K562 (cell line): ENCODE measurements around the gene SPNS1. TPM values are rescaled to one million over a fixed set of nuclear protein-coding genes. Genes with fewer than 3 reads are reported as not detected.

Source experiments
- ATAC-seq: fragments of 200-7000 bp; cut with Tn5 transposase; 3 replicates; pipeline ENCODE4 v1.9.1; 2020; ENCODE audit warnings: moderate library complexity
- BruUV-seq: library from RNA; stranded (reverse); fragments of 400-500 nt; replicated peaks from 2 replicates; lab custom pipeline; 2021; lab: Mats Ljungman, UMichigan
- CTCF ChIA-PET: fragments of 300-600 bp; formaldehyde crosslinking; extraction: SDS; loops from one replicate; lab custom pipeline; 2021; ENCODE audit warnings: low intra/inter-chr PET ratio; lab: Yijun Ruan, JAX
- POLR2A ChIA-PET: fragments of 300-600, 350-650 bp; sonication (Branson Sonifier 250); formaldehyde crosslinking; extraction: SDS; loops from one replicate; lab custom pipeline; 2021; ENCODE audit warnings: antibody characterized with exemption, inconsistent platforms; lab: Yijun Ruan, JAX
- DNase-seq, 4 experiments: peaks; one replicate each; pipeline versions ENCODE4 v3.0.0 to v3.0.0-alpha.2; 2011 to 2018; ENCODE audit warnings: low spot score in 3 of 4, mixed read lengths in 3 of 4; ENCODE audit errors: extremely low read depth in 1 of 4
- FAIRE-seq: peaks from 2 replicates; lab custom pipeline; 2011; peaks lifted over from hg19 to GRCh38; lab: Jason Lieb, UNC
- H2AFZ ChIP-seq: 2 replicates; pipeline ENCODE4 v1.6.0; 2011; ENCODE audit warnings: low read depth, low read length, control low read depth, inconsistent platforms
- H3K27ac ChIP-seq: fragments of 200-600 bp; 3 replicates; pipeline ENCODE4 v1.8.0; 2011; ENCODE audit warnings: low read depth, mild to moderate bottlenecking, control low read depth, inconsistent platforms, low read length, moderate library complexity, mixed read lengths; ENCODE audit errors: extremely low read depth
- H3K27me3 ChIP-seq, 2 experiments: fragments of 300-600 bp in 1 of 2; 2 replicates in 1 of 2; 3 replicates in 1 of 2; pipeline versions ENCODE4 v1.6.0 to v1.8.0; 2011; ENCODE audit warnings: inconsistent platforms in 2 of 2, low read length in 2 of 2, mild to moderate bottlenecking in 1 of 2, mixed read lengths in 1 of 2, moderate library complexity in 1 of 2; ENCODE audit not compliant: control insufficient read depth in 2 of 2, insufficient read depth in 2 of 2
- H3K36me3 ChIP-seq: fragments of 300-600 bp; 3 replicates; pipeline ENCODE4 v1.8.0; 2011; ENCODE audit warnings: mild to moderate bottlenecking, low read length, inconsistent platforms; ENCODE audit not compliant: control insufficient read depth, insufficient read depth
- H3K4me1 ChIP-seq, 2 experiments: fragments of 200-600 bp in 1 of 2; replicated peaks in 1 of 2; 2 replicates in 1 of 2; 3 replicates in 1 of 2; pipeline versions ENCODE4 v1.5.1 to v1.8.0; 2011; ENCODE audit warnings: inconsistent platforms in 2 of 2, low read length in 2 of 2, mild to moderate bottlenecking in 1 of 2, mixed read lengths in 1 of 2, moderate library complexity in 1 of 2; ENCODE audit not compliant: control insufficient read depth in 2 of 2, insufficient read depth in 2 of 2
- H3K4me2 ChIP-seq: 2 replicates; pipeline ENCODE4 v1.6.1; 2011; ENCODE audit warnings: low read length, control low read depth, inconsistent platforms, mixed read lengths; ENCODE audit not compliant: insufficient read depth
- H3K4me3 ChIP-seq: fragments of 200-600 bp; sonication (generic), shearing (Covaris generic); 2 replicates; pipeline ENCODE4 v1.5.1; 2016; ENCODE audit warnings: control low read depth, inconsistent platforms
- H3K79me2 ChIP-seq: fragments of 200-600 bp; 3 replicates; pipeline ENCODE4 v1.8.0; 2011; ENCODE audit warnings: low read length, inconsistent platforms; ENCODE audit not compliant: control insufficient read depth, insufficient read depth
- H3K9ac ChIP-seq, 2 experiments: 2 replicates each; pipeline versions ENCODE4 v1.6.0 to v1.6.1; 2011; ENCODE audit warnings: low read depth in 2 of 2, low read length in 2 of 2, control low read depth in 1 of 2, inconsistent platforms in 1 of 2, mild to moderate bottlenecking in 1 of 2, mixed read lengths in 1 of 2; ENCODE audit not compliant: insufficient read depth in 1 of 2
- H3K9me1 ChIP-seq: one replicate; pipeline ENCODE4 v1.6.0; 2011; ENCODE audit warnings: inconsistent platforms, mild to moderate bottlenecking, low read length, moderate library complexity; ENCODE audit not compliant: control insufficient read depth, insufficient read depth
- H3K9me3 ChIP-seq: replicated peaks from 2 replicates; pipeline ENCODE4 v1.5.1; 2011; ENCODE audit warnings: low read depth, low read length, inconsistent platforms; ENCODE audit not compliant: control insufficient read depth, insufficient read depth
- H4K20me1 ChIP-seq: replicated peaks from 2 replicates; pipeline ENCODE4 v1.6.1; 2011; ENCODE audit warnings: low read length, inconsistent platforms, mixed read lengths; ENCODE audit not compliant: control insufficient read depth, insufficient read depth
- ARID4B ChIP-seq: sonication (generic); formaldehyde crosslinking; IDR thresholded peaks from 2 replicates; pipeline ENCODE4 v1.8.0; 2022; ENCODE audit warnings: mild to moderate bottlenecking, missing genetic modification reagents
- FOXP1 ChIP-seq: sonication (generic); formaldehyde crosslinking; IDR thresholded peaks from 2 replicates; pipeline ENCODE4 v1.8.0; 2022; ENCODE audit warnings: mild to moderate bottlenecking, missing genetic modification reagents
- PRMT5 ChIP-seq: sonication (generic); formaldehyde crosslinking; IDR thresholded peaks from 2 replicates; pipeline ENCODE4 v1.5.0; 2020; ENCODE audit warnings: missing genetic modification reagents
- ZNF76 ChIP-seq: fragments of 250-450 bp; sonication (Bioruptor Pico); IDR thresholded peaks from 2 replicates; pipeline ENCODE4 v1.4.0; 2020; ENCODE audit warnings: mild to moderate bottlenecking, moderate library complexity, borderline replicate concordance
- WGBS: fragments of 100-300 bp; shearing (Covaris generic); methylation state at CpG from one replicate; pipeline ENCODE4 v1.1.6; 2016; ENCODE audit warnings: low coverage, mixed read lengths; ENCODE audit not compliant: insufficient coverage; ENCODE audit errors: missing lambda C conversion rate; 5-methylcytosine and 5-hydroxymethylcytosine counted together
- in situ Hi-C: fragments of 300-500 bp; cut with MboI; formaldehyde crosslinking; loops from 4 replicates; pipeline ENCODE4 v1.15.0; 2018; ENCODE audit warnings: inconsistent platforms, mixed read lengths
- intact Hi-C: fragments of 100-400 bp; cut with micrococcal nuclease; formaldehyde crosslinking; loops from 2 replicates; pipeline ENCODE4 v1.14.2; 2022
- polyA plus RNA-seq, 8 experiments: library from polyadenylated mRNA; depleted of rRNA in 4 of 8; stranded (reverse) in 5 of 8; unstranded in 3 of 8; fragments of >200 nt; fragmentation: Nextera tagmentation in 2 of 8; fragmentation: Illumina TruSeq in 1 of 8; extraction: Ambion mirVana in 2 of 8; extraction: Trizol in 1 of 8; gene quantifications; 2 replicates each; pipeline versions ENCODE4 v1.2.1 to v1.2.3, GENCODE V29; 2011 to 2014; ENCODE audit warnings: inconsistent platforms in 1 of 8, missing spikeins in 1 of 8
- total RNA-seq, 7 experiments: library from RNA; depleted of rRNA in 6 of 7; stranded (reverse); fragments of >200 nt in 6 of 7; fragmentation: Illumina TruSeq in 2 of 7; extraction: Trizol in 2 of 7; gene quantifications; 2 replicates each; pipeline versions ENCODE4 v1.2.1 to v1.2.3, GENCODE V29; 2011 to 2021; ENCODE audit warnings: low replicate concordance in 1 of 7

SPNS1 gene
- total and polyA plus RNA-seq, 9 of the 15 experiments (the other 6 are each of a cell fraction or from before 2014, with no cell fraction given): 0.58 to 64.9 (median 13.7) TPM

GRCh38 chr16:28932339-28933141 lies 42.0 kb upstream of the SPNS1 start:
- Histone ChIP-seq H3K27me3 (no peaks in the 10 kb centered on the region), H3K9ac (peak overlapping the region in 1 of 2 experiments; percentile 19; a peak in 2 of 4 replicates)
- ATAC-seq: no peak
- TF ChIP-seq PRMT5 (CRISPR knock-in tag) (no peak), ARID4B (CRISPR knock-in tag) (no peak), ZNF76 (CRISPR knock-in tag) (no peak), FOXP1 (CRISPR knock-in tag) (no peak)
- TF ChIP-seq, all 486 proteins: peak for 0
- FAIRE-seq (no peak), DNase-seq (no peak)
- H3K9me1 ChIP-seq: no peaks in the 10 kb centered on the region
- intact Hi-C loops (no loop called here), in situ Hi-C loops (loop anchor here (25.0 kb wide), 1 partner anchor 495 kb away; no protein-coding TSS in a partner anchor)
- ChIA-PET POLR2A (interaction anchor here (0.7 to 0.9 kb wide), 2 partner anchors 53 to 69 kb away, joined by 3 read pairs; partner anchors contain the start of gene SH2B1), CTCF (no interaction called here)
- H3K4me3 ChIP-seq: no peak overlapping the region
- 80% methylated on average over 12 of the region's 20 CpGs for WGBS
- no peak overlapping the region for H3K4me2 ChIP-seq
- BruUV-seq: no TSS peak
- no peak overlapping the region for H2AFZ ChIP-seq
- no peaks in the 10 kb centered on the region for H3K9me3 ChIP-seq
- peaks cover 9% of the 10 kb centered on the region for H3K79me2 ChIP-seq
- no peak overlapping the region for H3K27ac ChIP-seq
- H3K36me3 ChIP-seq: no peaks in the 10 kb centered on the region
- no peaks in the 10 kb centered on the region for H4K20me1 ChIP-seq
- H3K4me1 ChIP-seq: peaks cover 5 to 37% of the 10 kb centered on the region in 2 experiments; a peak in 4 of 5 replicates
